Ectodermal cell (in vitro differentiated cells): Measurements from ENCODE around the gene GJA10. TPM values are rescaled to one million over a fixed set of nuclear protein-coding genes. Genes with fewer than 3 reads are reported as not detected.
"Not testable (repeated sequence)": the region's sequence is repeated elsewhere in the genome, so short reads cannot be mapped to it uniquely, and the experiment has no call there.

Source experiments
- H3K27ac ChIP-seq: 2 replicates; pipeline ENCODE4 v1.7.0; 2013; ENCODE audit warnings: mild to moderate bottlenecking, low read depth, low read length; ENCODE audit not compliant: insufficient read depth, poor library complexity, severe bottlenecking
- H3K27me3 ChIP-seq: 2 replicates; pipeline ENCODE4 v1.7.0; 2013; ENCODE audit warnings: mild to moderate bottlenecking, low read length; ENCODE audit not compliant: insufficient read depth, control insufficient read depth, poor library complexity, severe bottlenecking
- H3K36me3 ChIP-seq: one replicate; pipeline ENCODE4 v1.7.0; 2013; ENCODE audit warnings: low read length; ENCODE audit not compliant: control insufficient read depth, insufficient read depth
- H3K4me1 ChIP-seq: one replicate; pipeline ENCODE4 v1.7.0; 2013; ENCODE audit warnings: low read length; ENCODE audit not compliant: control insufficient read depth, insufficient read depth
- H3K4me3 ChIP-seq: 2 replicates; pipeline ENCODE4 v1.7.0; 2013; ENCODE audit warnings: low read depth, low read length, control low read depth; ENCODE audit not compliant: insufficient read depth
- H3K9me3 ChIP-seq: 2 replicates; pipeline ENCODE4 v1.7.0; 2013; ENCODE audit warnings: mild to moderate bottlenecking, low read length, moderate library complexity; ENCODE audit not compliant: control insufficient read depth
- WGBS, 2 experiments: methylation state at CpG; one replicate each; pipeline ENCODE4 v1.1.7; 2013; ENCODE audit warnings: missing lambda C conversion rate in 2 of 2; 5-methylcytosine and 5-hydroxymethylcytosine counted together
- polyA plus RNA-seq, 4 experiments: library from polyadenylated mRNA; stranded (reverse); fragments of 50-300 nt; gene quantifications; one replicate each; pipeline ENCODE4 v1.2.3, GENCODE V29; 2013

GJA10 gene
- 5.1 TPM for polyA plus RNA-seq (2013, experiment 1 of 4)
- polyA plus RNA-seq (2013, experiment 2 of 4) = 6.7 TPM
- 3.9 TPM for polyA plus RNA-seq (2013, experiment 3 of 4)
- polyA plus RNA-seq (2013, experiment 4 of 4) = 4.3 TPM

GRCh38 chr6:89894169-89894568 lies at the start of gene GJA10:
Gene GJA10, plus strand, starts transcription at chr6:89894469. Its CDS starts 0 bp downstream, at chr6:89894469.
- no peaks in the 10 kb centered on the region for H3K27me3 ChIP-seq
- no peaks in the 10 kb centered on the region for H3K9me3 ChIP-seq
- no peaks in the 10 kb centered on the region for H3K36me3 ChIP-seq
- 96 to 100% methylated on average over 1 of the region's 1 CpG for WGBS, 2 experiments
- H3K4me3 ChIP-seq = no peak within 1 kb of the TSS
- no peak within 1 kb of the TSS for H3K27ac ChIP-seq
- H3K4me1 ChIP-seq = no peaks in the 10 kb centered on the region

GRCh38 chr6:89847513-89847912 lies 46.8 kb upstream of the GJA10 start:
- not testable (repeated sequence) for H3K36me3 ChIP-seq, H3K27ac ChIP-seq, H3K9me3 ChIP-seq, H3K4me3 ChIP-seq, H3K27me3 ChIP-seq, H3K4me1 ChIP-seq
- 94 to 96% methylated on average over 5 of the region's 5 CpGs for whole genome bisulfite sequencing, 2 experiments

GRCh38 chr6:89853068-89853467 lies 41.2 kb upstream of the GJA10 start:
- Histone ChIP-seq H3K27ac (no peak overlapping the region), H3K4me1 (no peaks in the 10 kb centered on the region), H3K27me3 (no peaks in the 10 kb centered on the region), H3K36me3 (peaks cover 27% of the 10 kb centered on the region), H3K4me3 (no peak overlapping the region), H3K9me3 (no peaks in the 10 kb centered on the region)
- WGBS, 2 experiments = 100% methylated on average over 1 of the region's 1 CpG

GRCh38 chr6:89858041-89858440 lies 36.2 kb upstream of the GJA10 start:
- 96 to 100% methylated on average over 1 of the region's 1 CpG for WGBS, 2 experiments
- no peaks in the 10 kb centered on the region for H3K4me1 ChIP-seq
- peaks cover 53% of the 10 kb centered on the region for H3K36me3 ChIP-seq
- H3K9me3 ChIP-seq = no peaks in the 10 kb centered on the region
- no peak overlapping the region for H3K27ac ChIP-seq
- H3K27me3 ChIP-seq = no peaks in the 10 kb centered on the region
- H3K4me3 ChIP-seq = no peak overlapping the region

DNA sequence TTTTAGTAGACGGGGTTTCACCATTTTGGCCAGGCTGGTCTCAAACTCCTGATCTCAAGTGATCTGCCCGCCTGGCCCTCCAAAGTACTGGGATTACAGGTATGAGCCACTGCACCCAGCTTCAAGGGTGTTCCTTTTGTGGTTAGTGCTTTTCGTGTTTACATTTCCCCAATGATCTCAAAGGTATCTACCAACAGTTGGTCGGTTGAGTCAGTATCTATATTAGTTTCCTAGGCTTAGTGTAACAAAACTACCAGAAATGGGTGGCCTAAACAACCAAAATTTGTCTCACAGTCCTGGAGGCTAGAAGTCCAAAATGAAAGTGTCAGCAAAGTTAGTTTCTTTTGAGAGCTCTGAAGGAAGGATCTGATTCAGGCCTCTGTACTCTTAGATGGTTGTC lies 34.5 kb upstream of the GJA10 start:
- 94 to 95% methylated on average over 4 of the region's 4 CpGs for WGBS, 2 experiments

GRCh38 chr6:89862273-89862672 lies 32.0 kb upstream of the GJA10 start:
- Histone ChIP-seq H3K4me1 (no peaks in the 10 kb centered on the region), H3K4me3 (no peak overlapping the region), H3K27me3 (no peaks in the 10 kb centered on the region), H3K36me3 (peaks cover 68% of the 10 kb centered on the region), H3K27ac (no peak overlapping the region), H3K9me3 (no peaks in the 10 kb centered on the region)
- 95 to 98% methylated on average over 5 of the region's 5 CpGs for WGBS, 2 experiments

More for the DNA sequence above, 34.5 kb upstream of the GJA10 start:
- no peaks in the 10 kb centered on the region for H3K9me3 ChIP-seq
- no peak overlapping the region for H3K27ac ChIP-seq
- no peaks in the 10 kb centered on the region for H3K27me3 ChIP-seq
- H3K36me3 ChIP-seq = peaks cover 63% of the 10 kb centered on the region
- no peaks in the 10 kb centered on the region for H3K4me1 ChIP-seq
- no peak overlapping the region for H3K4me3 ChIP-seq

DNA sequence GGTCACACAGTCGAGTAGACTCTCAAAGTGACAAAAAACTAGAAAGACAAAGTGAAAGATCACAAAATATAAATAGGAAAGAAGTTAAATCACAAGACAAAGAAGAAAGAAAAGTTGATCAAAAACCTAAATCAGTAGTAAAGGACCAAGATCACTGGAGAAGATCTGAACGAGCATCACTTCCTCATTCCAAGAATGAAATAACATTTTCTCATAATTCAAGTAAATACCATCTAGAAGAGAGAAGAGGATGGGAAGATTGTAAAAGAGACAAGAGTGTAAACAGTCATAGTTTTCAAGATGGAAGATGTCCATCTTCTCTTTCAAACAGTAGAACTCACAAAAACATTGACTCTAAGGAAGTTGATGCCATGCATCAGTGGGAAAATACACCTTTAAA lies 31.6 kb upstream of the GJA10 start:
- Histone ChIP-seq H3K9me3 (no peaks in the 10 kb centered on the region), H3K4me3 (no peak overlapping the region), H3K27ac (no peak overlapping the region), H3K27me3 (no peaks in the 10 kb centered on the region), H3K36me3 (peaks cover 69% of the 10 kb centered on the region), H3K4me1 (no peaks in the 10 kb centered on the region)
- WGBS, 2 experiments = 100% methylated on average over 2 of the region's 2 CpGs; no CpG with 5 or more reads in 1 of the 2 experiments

DNA sequence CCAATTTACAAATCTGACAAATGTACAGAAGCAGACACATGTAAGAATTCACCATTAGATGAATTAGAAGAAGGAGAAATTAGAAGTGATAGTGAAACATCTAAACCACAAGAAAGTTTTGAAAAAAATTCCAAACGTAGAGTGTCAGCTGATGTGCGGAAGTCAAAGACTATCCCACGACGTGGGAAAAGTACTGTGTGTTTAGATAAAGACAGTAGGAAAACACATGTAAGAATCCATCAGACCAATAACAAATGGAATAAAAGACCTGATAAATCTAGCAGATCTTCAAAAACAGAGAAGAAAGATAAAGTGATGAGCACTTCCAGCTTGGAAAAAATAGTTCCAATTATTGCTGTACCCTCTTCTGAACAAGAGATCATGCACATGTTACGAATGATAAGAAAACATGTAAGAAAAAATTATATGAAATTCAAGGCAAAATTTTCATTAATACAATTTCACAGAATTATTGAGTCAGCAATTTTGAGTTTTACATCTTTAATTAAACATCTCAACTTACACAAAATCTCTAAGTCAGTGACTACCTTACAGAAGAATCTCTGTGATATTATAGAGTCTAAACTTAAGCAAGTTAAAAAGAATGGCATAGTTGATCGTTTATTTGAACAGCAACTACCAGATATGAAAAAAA lies 28.1 kb upstream of the GJA10 start:
- 98 to 99% methylated on average over 5 to 6 of the region's 6 CpGs for WGBS, 2 experiments
- no peaks in the 10 kb centered on the region for H3K9me3 ChIP-seq
- H3K27me3 ChIP-seq = no peaks in the 10 kb centered on the region
- H3K4me3 ChIP-seq = no peak overlapping the region
- peaks cover 74% of the 10 kb centered on the region for H3K36me3 ChIP-seq
- no peak overlapping the region for H3K27ac ChIP-seq
- no peaks in the 10 kb centered on the region for H3K4me1 ChIP-seq

DNA sequence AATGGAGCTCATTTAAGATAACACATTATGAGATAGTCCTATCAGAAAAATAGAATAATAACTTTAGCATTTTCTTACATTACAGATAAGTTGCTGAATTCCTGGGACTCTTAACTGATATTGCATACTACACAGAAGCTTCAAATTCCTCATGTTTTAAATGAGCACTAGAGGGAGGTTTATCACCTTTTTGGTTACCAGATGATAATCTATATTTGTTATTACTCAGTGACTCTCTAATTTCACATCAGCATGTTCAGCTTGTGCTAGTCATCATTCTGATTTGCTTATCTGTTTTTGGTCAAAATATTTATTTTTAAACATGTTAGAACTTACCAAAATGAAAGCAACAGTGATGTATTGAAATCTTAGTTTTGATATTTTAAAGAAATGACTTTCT lies 20.5 kb upstream of the GJA10 start:
- peaks cover 14% of the 10 kb centered on the region for H3K36me3 ChIP-seq

GRCh38 chr6:89874438-89874837 lies 19.8 kb upstream of the GJA10 start:
- H3K27me3 ChIP-seq = no peaks in the 10 kb centered on the region
- H3K36me3 ChIP-seq = peaks cover 8% of the 10 kb centered on the region
- no peak overlapping the region for H3K27ac ChIP-seq
- 92 to 100% methylated on average over 3 of the region's 3 CpGs for WGBS, 2 experiments
- no peaks in the 10 kb centered on the region for H3K9me3 ChIP-seq
- H3K4me1 ChIP-seq = no peaks in the 10 kb centered on the region
- H3K4me3 ChIP-seq = no peak overlapping the region

More for the DNA sequence above, 20.5 kb upstream of the GJA10 start:
- Histone ChIP-seq H3K4me3 (no peak overlapping the region), H3K27ac (no peak overlapping the region), H3K9me3 (no peaks in the 10 kb centered on the region), H3K4me1 (no peaks in the 10 kb centered on the region), H3K27me3 (no peaks in the 10 kb centered on the region)
